Renal cortex interstitium (tissue), 11 donors: ENCODE measurements around the gene PHETA2. TPM values are rescaled to one million over a fixed set of nuclear protein-coding genes. Genes with fewer than 3 reads are reported as not detected.
"Not testable (repeated sequence)": the region's sequence is repeated elsewhere in the genome, so short reads cannot be mapped to it uniquely, and the experiment has no call there.

ENCODE experiments used
- DNase-seq, 11 donors: peaks; one replicate each; pipeline ENCODE4 v3.0.0-alpha.2; 2013; ENCODE audit warnings: low read depth in 9 of 11, low spot score in 4 of 11; ENCODE audit errors: extremely low read depth in 1 of 11
- polyA plus RNA-seq, 3 donors: library from polyadenylated mRNA; unstranded; fragments of 120-200 nt; gene quantifications; one replicate each; pipeline ENCODE4 v1.2.1, GENCODE V29; 2013; ENCODE audit not compliant: insufficient read length in 3 of 3

The PHETA2 gene
- polyA plus RNA-seq, 3 donors = 9.3 to 13.6 (median 9.5) TPM

DNA sequence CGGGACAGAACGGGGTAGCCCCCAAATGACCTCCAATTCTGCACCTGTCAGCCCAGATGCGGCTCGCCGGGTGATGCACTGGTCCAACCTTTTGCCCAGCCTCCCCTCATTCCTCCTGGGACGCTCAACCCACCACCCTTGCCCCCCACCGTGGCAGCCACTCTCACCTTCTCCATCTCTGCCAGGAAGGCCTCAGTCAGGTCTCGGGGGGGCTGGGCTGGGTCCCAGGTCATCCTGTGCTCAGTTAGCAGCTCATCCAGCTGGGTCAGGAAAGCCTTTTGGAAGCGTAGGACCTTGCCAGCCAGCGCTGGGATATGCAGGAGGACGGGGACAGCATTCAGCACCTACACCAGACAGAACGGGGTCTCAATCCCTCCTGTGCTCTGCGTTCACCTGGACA, 54.0 kb downstream of the PHETA2 start:
- not testable (repeated sequence) for DNase-seq

Other genes starting within 250 kb of the PHETA2 start
- 100 to 1,000 TPM; 102 to 103 (median 102) TPM for gene SREBF2, start 241.1 kb upstream of the PHETA2 start, polyA plus RNA-seq
- 1 to 10 TPM in 2 of 3 donors, under 1 TPM in 1; 0.36 to 1.3 (median 1.0) TPM for gene SHISA8, start 159.2 kb upstream of the PHETA2 start, polyA plus RNA-seq
- 1 to 10 TPM; 1.8 to 3.4 (median 1.8) TPM for gene TNFRSF13C, start 147.4 kb upstream of the PHETA2 start, polyA plus RNA-seq
- 10 to 100 TPM; 10.9 to 17.7 (median 13.7) TPM for gene CENPM, start 127.1 kb upstream of the PHETA2 start, polyA plus RNA-seq
- gene SEPTIN3, start 104.8 kb upstream of the PHETA2 start, polyA plus RNA-seq = 1 to 10 TPM; 5.9 to 9.2 (median 8.7) TPM
- 1 to 10 TPM; 3.3 to 7.4 (median 4.1) TPM for gene WBP2NL, start 75.5 kb upstream of the PHETA2 start, polyA plus RNA-seq
- 10 to 100 TPM; 20.6 to 28.3 (median 26.3) TPM for gene NAGA, start 3.4 kb upstream of the PHETA2 start, polyA plus RNA-seq
- 100 to 1,000 TPM in 1 of 3 donors, 10 to 100 TPM in 2; 82.6 to 114 (median 98.9) TPM for gene SMDT1, start 5.5 kb downstream of the PHETA2 start, polyA plus RNA-seq
- 100 to 1,000 TPM in 2 of 3 donors, 10 to 100 TPM in 1; 95.0 to 116 (median 115) TPM for gene NDUFA6, start 16.5 kb downstream of the PHETA2 start, polyA plus RNA-seq
- 10 to 100 TPM in 1 of 3 donors, 1 to 10 TPM in 2; 4.6 to 15.8 (median 5.0) TPM for gene CYP2D6, start 56.6 kb downstream of the PHETA2 start, polyA plus RNA-seq
- gene TCF20, start 196.4 kb downstream of the PHETA2 start, polyA plus RNA-seq = 10 to 100 TPM; 26.6 to 30.6 (median 28.7) TPM